K562 (cell line): Measurements from ENCODE around the gene COL7A1. TPM values are rescaled to one million over a fixed set of nuclear protein-coding genes. Genes with fewer than 3 reads are reported as not detected.

ENCODE experiments used
- ATAC-seq: fragments of 200-7000 bp; cut with Tn5 transposase; 3 replicates; pipeline ENCODE4 v1.9.1; 2020; ENCODE audit warnings: moderate library complexity
- BruUV-seq: library from RNA; stranded (reverse); fragments of 400-500 nt; replicated peaks from 2 replicates; lab custom pipeline; 2021; lab: Mats Ljungman, UMichigan
- CTCF ChIA-PET: fragments of 300-600 bp; formaldehyde crosslinking; extraction: SDS; loops from one replicate; lab custom pipeline; 2021; ENCODE audit warnings: low intra/inter-chr PET ratio; lab: Yijun Ruan, JAX
- POLR2A ChIA-PET: fragments of 300-600, 350-650 bp; sonication (Branson Sonifier 250); formaldehyde crosslinking; extraction: SDS; loops from one replicate; lab custom pipeline; 2021; ENCODE audit warnings: antibody characterized with exemption, inconsistent platforms; lab: Yijun Ruan, JAX
- DNase-seq, 4 experiments: peaks; one replicate each; pipeline versions ENCODE4 v3.0.0 to v3.0.0-alpha.2; 2011 to 2018; ENCODE audit warnings: low spot score in 3 of 4, mixed read lengths in 3 of 4; ENCODE audit errors: extremely low read depth in 1 of 4
- FAIRE-seq: peaks from 2 replicates; lab custom pipeline; 2011; peaks lifted over from hg19 to GRCh38; lab: Jason Lieb, UNC
- H2AFZ ChIP-seq: 2 replicates; pipeline ENCODE4 v1.6.0; 2011; ENCODE audit warnings: low read depth, low read length, control low read depth, inconsistent platforms
- H3K27ac ChIP-seq: fragments of 200-600 bp; 3 replicates; pipeline ENCODE4 v1.8.0; 2011; ENCODE audit warnings: low read depth, mild to moderate bottlenecking, control low read depth, inconsistent platforms, low read length, moderate library complexity, mixed read lengths; ENCODE audit errors: extremely low read depth
- H3K27me3 ChIP-seq, 2 experiments: fragments of 300-600 bp in 1 of 2; 2 replicates in 1 of 2; 3 replicates in 1 of 2; pipeline versions ENCODE4 v1.6.0 to v1.8.0; 2011; ENCODE audit warnings: inconsistent platforms in 2 of 2, low read length in 2 of 2, mild to moderate bottlenecking in 1 of 2, mixed read lengths in 1 of 2, moderate library complexity in 1 of 2; ENCODE audit not compliant: control insufficient read depth in 2 of 2, insufficient read depth in 2 of 2
- H3K36me3 ChIP-seq: fragments of 300-600 bp; 3 replicates; pipeline ENCODE4 v1.8.0; 2011; ENCODE audit warnings: mild to moderate bottlenecking, low read length, inconsistent platforms; ENCODE audit not compliant: control insufficient read depth, insufficient read depth
- H3K4me1 ChIP-seq, 2 experiments: fragments of 200-600 bp in 1 of 2; replicated peaks in 1 of 2; 2 replicates in 1 of 2; 3 replicates in 1 of 2; pipeline versions ENCODE4 v1.5.1 to v1.8.0; 2011; ENCODE audit warnings: inconsistent platforms in 2 of 2, low read length in 2 of 2, mild to moderate bottlenecking in 1 of 2, mixed read lengths in 1 of 2, moderate library complexity in 1 of 2; ENCODE audit not compliant: control insufficient read depth in 2 of 2, insufficient read depth in 2 of 2
- H3K4me2 ChIP-seq: 2 replicates; pipeline ENCODE4 v1.6.1; 2011; ENCODE audit warnings: low read length, control low read depth, inconsistent platforms, mixed read lengths; ENCODE audit not compliant: insufficient read depth
- H3K4me3 ChIP-seq: fragments of 200-600 bp; sonication (generic), shearing (Covaris generic); 2 replicates; pipeline ENCODE4 v1.5.1; 2016; ENCODE audit warnings: control low read depth, inconsistent platforms
- H3K79me2 ChIP-seq: fragments of 200-600 bp; 3 replicates; pipeline ENCODE4 v1.8.0; 2011; ENCODE audit warnings: low read length, inconsistent platforms; ENCODE audit not compliant: control insufficient read depth, insufficient read depth
- H3K9ac ChIP-seq, 2 experiments: 2 replicates each; pipeline versions ENCODE4 v1.6.0 to v1.6.1; 2011; ENCODE audit warnings: low read depth in 2 of 2, low read length in 2 of 2, control low read depth in 1 of 2, inconsistent platforms in 1 of 2, mild to moderate bottlenecking in 1 of 2, mixed read lengths in 1 of 2; ENCODE audit not compliant: insufficient read depth in 1 of 2
- H3K9me1 ChIP-seq: one replicate; pipeline ENCODE4 v1.6.0; 2011; ENCODE audit warnings: inconsistent platforms, mild to moderate bottlenecking, low read length, moderate library complexity; ENCODE audit not compliant: control insufficient read depth, insufficient read depth
- H3K9me3 ChIP-seq: replicated peaks from 2 replicates; pipeline ENCODE4 v1.5.1; 2011; ENCODE audit warnings: low read depth, low read length, inconsistent platforms; ENCODE audit not compliant: control insufficient read depth, insufficient read depth
- H4K20me1 ChIP-seq: replicated peaks from 2 replicates; pipeline ENCODE4 v1.6.1; 2011; ENCODE audit warnings: low read length, inconsistent platforms, mixed read lengths; ENCODE audit not compliant: control insufficient read depth, insufficient read depth
- CHD7 ChIP-seq: fragments of 200-600 bp; sonication (generic); IDR thresholded peaks from one replicate; pipeline ENCODE4 v1.6.1; 2012; ENCODE audit warnings: mild to moderate bottlenecking, low read depth, low read length, inconsistent platforms
- E2F6 ChIP-seq, 2 experiments: IDR thresholded peaks; 2 replicates each; pipeline ENCODE4 v1.6.1; 2011; ENCODE audit warnings: borderline replicate concordance in 1 of 2, control low read depth in 1 of 2, low read depth in 1 of 2, low read length in 1 of 2, mild to moderate bottlenecking in 1 of 2, mixed read lengths in 1 of 2, moderate library complexity in 1 of 2; ENCODE audit not compliant: insufficient read depth in 1 of 2, insufficient read length in 1 of 2, poor library complexity in 1 of 2, severe bottlenecking in 1 of 2; ENCODE audit errors: extremely low read depth in 1 of 2
- GABPA ChIP-seq: fragments of 200-800 bp; sonication (Bioruptor generic); conservative IDR thresholded peaks from 2 replicates; pipeline ENCODE4 v1.6.1; 2016; ENCODE audit warnings: low read depth, missing genetic modification characterization, missing compliant biosample characterization
- OTX1 ChIP-seq: fragments of 450-650 bp; formaldehyde crosslinking; IDR thresholded peaks from 2 replicates; pipeline ENCODE4 v1.4.0; 2022; ENCODE audit warnings: mild to moderate bottlenecking
- PTRF ChIP-seq: fragments of 450-650 bp; IDR thresholded peaks from 2 replicates; pipeline ENCODE4 v1.6.1; 2016; ENCODE audit warnings: mild to moderate bottlenecking, missing genetic modification characterization, missing compliant biosample characterization
- SRSF7 ChIP-seq: fragments of 200-400 bp; formaldehyde crosslinking; optimal IDR thresholded peaks from 2 replicates; pipeline ENCODE3; 2017; ENCODE audit warnings: mild to moderate bottlenecking, low read depth, low read length
- TCF7L2 ChIP-seq: fragments of 150-350 bp; IDR thresholded peaks from 2 replicates; pipeline ENCODE4 v1.6.1; 2016; ENCODE audit warnings: low read depth, mild to moderate bottlenecking, low read length, moderate library complexity
- TFAM ChIP-seq: fragments of 250-450 bp; sonication (Bioruptor Pico); conservative IDR thresholded peaks from 2 replicates; pipeline ENCODE4 v1.5.0; 2021; ENCODE audit warnings: mild to moderate bottlenecking, moderate library complexity
- ZFPM2 ChIP-seq: fragments of 250-450 bp; sonication (Bioruptor Pico); IDR thresholded peaks from 2 replicates; pipeline ENCODE4 v1.5.1; 2022; ENCODE audit warnings: mild to moderate bottlenecking
- ZNF133 ChIP-seq: fragments of 250-450 bp; sonication (Bioruptor Pico); IDR thresholded peaks from 2 replicates; pipeline ENCODE4 v1.4.0; 2020; ENCODE audit warnings: mild to moderate bottlenecking
- ZNF134 ChIP-seq: fragments of 250-450 bp; sonication (Bioruptor Pico); conservative IDR thresholded peaks from 2 replicates; pipeline ENCODE4 v1.4.0; 2020
- WGBS: fragments of 100-300 bp; shearing (Covaris generic); methylation state at CpG from one replicate; pipeline ENCODE4 v1.1.6; 2016; ENCODE audit warnings: low coverage, mixed read lengths; ENCODE audit not compliant: insufficient coverage; ENCODE audit errors: missing lambda C conversion rate; 5-methylcytosine and 5-hydroxymethylcytosine counted together
- in situ Hi-C: fragments of 300-500 bp; cut with MboI; formaldehyde crosslinking; loops from 4 replicates; pipeline ENCODE4 v1.15.0; 2018; ENCODE audit warnings: inconsistent platforms, mixed read lengths
- intact Hi-C: fragments of 100-400 bp; cut with micrococcal nuclease; formaldehyde crosslinking; loops from 2 replicates; pipeline ENCODE4 v1.14.2; 2022
- polyA plus RNA-seq, 8 experiments: library from polyadenylated mRNA; depleted of rRNA in 4 of 8; stranded (reverse) in 5 of 8; unstranded in 3 of 8; fragments of >200 nt; fragmentation: Nextera tagmentation in 2 of 8; fragmentation: Illumina TruSeq in 1 of 8; extraction: Ambion mirVana in 2 of 8; extraction: Trizol in 1 of 8; gene quantifications; 2 replicates each; pipeline versions ENCODE4 v1.2.1 to v1.2.3, GENCODE V29; 2011 to 2014; ENCODE audit warnings: inconsistent platforms in 1 of 8, missing spikeins in 1 of 8
- total RNA-seq, 7 experiments: library from RNA; depleted of rRNA in 6 of 7; stranded (reverse); fragments of >200 nt in 6 of 7; fragmentation: Illumina TruSeq in 2 of 7; extraction: Trizol in 2 of 7; gene quantifications; 2 replicates each; pipeline versions ENCODE4 v1.2.1 to v1.2.3, GENCODE V29; 2011 to 2021; ENCODE audit warnings: low replicate concordance in 1 of 7

COL7A1 gene
- total and polyA plus RNA-seq, 9 of the 15 experiments (the other 6 are each of a cell fraction or from before 2014, with no cell fraction given), result 0.09 to 0.66 (median 0.35) TPM; not detected in 3

GRCh38 chr3:48536785-48537184 lies 58.3 kb downstream of the COL7A1 start:
- Histone ChIP-seq H3K4me1 (no peaks in the 10 kb centered on the region), H3K9me3 (no peaks in the 10 kb centered on the region), H3K79me2 (no peaks in the 10 kb centered on the region), H3K36me3 (peaks cover 71% of the 10 kb centered on the region), H2AFZ (no peak overlapping the region), H3K4me2 (no peak overlapping the region), H3K4me3 (no peak overlapping the region), H3K27ac (no peak overlapping the region), H3K27me3 (no peaks in the 10 kb centered on the region), H3K9ac (no peak overlapping the region), H3K9me1 (peaks cover 4% of the 10 kb centered on the region), H4K20me1 (no peaks in the 10 kb centered on the region)
- 94% methylated on average over 5 of the region's 5 CpGs for WGBS
- in situ Hi-C loops, result no loop called here
- ATAC-seq, result no peak
- ChIA-PET POLR2A (interaction anchor here (1.0 kb wide), 1 partner anchor 12 kb away, joined by 4 read pairs; no protein-coding TSS in a partner anchor), CTCF (no interaction called here)
- FAIRE-seq, result no peak
- BruUV-seq, result no TSS peak
- no peak for DNase-seq
- intact Hi-C loops, result no loop called here
- TF ChIP-seq ZFPM2 (CRISPR knock-in tag), result no peak
- no peak for TF ChIP-seq PTRF (tag)
- no peak for TF ChIP-seq GABPA (tag)
- TF ChIP-seq OTX1 (CRISPR knock-in tag), result no peak
- TF ChIP-seq TFAM, result no peak
- no peak for TF ChIP-seq ZNF134 (CRISPR knock-in tag)
- TF ChIP-seq TCF7L2, result no peak
- TF ChIP-seq ZNF133 (CRISPR knock-in tag), result no peak
- no peak for TF ChIP-seq SRSF7
- no peak for TF ChIP-seq CHD7
- no peak for TF ChIP-seq E2F6 (IDR thresholded peaks at IDR 0.05; ENCODE audit: borderline replicate concordance in 1 of 2, extremely low read depth in 1 of 2, insufficient read depth in 1 of 2, insufficient read length in 1 of 2, low read depth in 1 of 2, low read length in 1 of 2, poor library complexity in 1 of 2, severe bottlenecking in 1 of 2)
